ENCODE data around the gene TRIP12.

Gene TRIP12

DNA sequence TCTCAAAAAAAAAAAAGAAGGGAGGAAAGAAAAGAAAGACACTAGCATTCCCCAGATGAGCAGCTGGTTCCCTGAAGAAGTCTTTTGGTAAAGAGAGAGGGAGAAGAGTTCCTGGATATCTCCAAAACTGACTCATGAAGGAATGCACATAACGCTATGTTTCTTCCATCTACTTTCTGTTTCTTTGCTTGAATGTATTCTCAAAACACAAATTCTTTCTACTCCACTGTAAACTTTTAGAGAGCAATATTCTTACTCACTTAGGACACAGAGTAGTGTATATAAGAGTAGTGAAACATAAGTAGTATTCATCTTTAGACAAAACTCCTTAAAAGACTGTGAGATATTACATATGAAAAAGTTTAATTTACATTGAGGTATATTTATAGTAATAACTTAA lies 64.2 kb downstream of the TRIP12 start:
- TF ChIP-seq, protein P1, sequence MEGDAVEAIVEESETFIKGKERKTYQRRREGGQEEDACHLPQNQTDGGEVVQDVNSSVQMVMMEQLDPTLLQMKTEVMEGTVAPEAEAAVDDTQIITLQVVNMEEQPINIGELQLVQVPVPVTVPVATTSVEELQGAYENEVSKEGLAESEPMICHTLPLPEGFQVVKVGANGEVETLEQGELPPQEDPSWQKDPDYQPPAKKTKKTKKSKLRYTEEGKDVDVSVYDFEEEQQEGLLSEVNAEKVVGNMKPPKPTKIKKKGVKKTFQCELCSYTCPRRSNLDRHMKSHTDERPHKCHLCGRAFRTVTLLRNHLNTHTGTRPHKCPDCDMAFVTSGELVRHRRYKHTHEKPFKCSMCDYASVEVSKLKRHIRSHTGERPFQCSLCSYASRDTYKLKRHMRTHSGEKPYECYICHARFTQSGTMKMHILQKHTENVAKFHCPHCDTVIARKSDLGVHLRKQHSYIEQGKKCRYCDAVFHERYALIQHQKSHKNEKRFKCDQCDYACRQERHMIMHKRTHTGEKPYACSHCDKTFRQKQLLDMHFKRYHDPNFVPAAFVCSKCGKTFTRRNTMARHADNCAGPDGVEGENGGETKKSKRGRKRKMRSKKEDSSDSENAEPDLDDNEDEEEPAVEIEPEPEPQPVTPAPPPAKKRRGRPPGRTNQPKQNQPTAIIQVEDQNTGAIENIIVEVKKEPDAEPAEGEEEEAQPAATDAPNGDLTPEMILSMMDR (conservative IDR thresholded peaks at IDR 0.05; ENCODE audit: low read length) = no peak
- no peak for TF ChIP-seq EZH2phosphoT487 (IDR thresholded peaks at IDR 0.05; ENCODE audit: borderline replicate concordance)
- Histone ChIP-seq H3K79me2 (ENCODE audit: insufficient read depth, low read length) (peaks cover 31% of the 10 kb centered on the region), H3K4me1 (ENCODE audit: insufficient read depth, low read length, poor library complexity, severe bottlenecking) (peaks cover 3% of the 10 kb centered on the region), H2AFZ (ENCODE audit: low read length) (no peak overlapping the region), H3K36me3 (ENCODE audit: insufficient read depth, low read length) (peaks cover 60% of the 10 kb centered on the region), H3K9me2 (replicated peaks; ENCODE audit: low read depth, low read length) (no peaks in the 10 kb centered on the region), H3K4me3 (ENCODE audit: low read length, poor library complexity, severe bottlenecking) (no peak overlapping the region), H3K4me2 (ENCODE audit: low read depth, low read length, poor library complexity, severe bottlenecking) (no peak overlapping the region), H3K9ac (ENCODE audit: low read depth, low read length, poor library complexity, severe bottlenecking) (no peak overlapping the region), H3F3A (ENCODE audit: low read depth) (0 out of 2 replicates have a peak, but pooled peaks cover 2% of the 10 kb centered on the region), H4K20me1 (ENCODE audit: insufficient read depth, low read length, poor library complexity, severe bottlenecking) (peaks cover 44% of the 10 kb centered on the region), H3K9me3 (ENCODE audit: insufficient read depth, low read depth, low read length) (no peaks in the 10 kb centered on the region), H3K27me3 (ENCODE audit: insufficient read depth, low read length, poor library complexity, severe bottlenecking) (no peaks in the 10 kb centered on the region)

DNA sequence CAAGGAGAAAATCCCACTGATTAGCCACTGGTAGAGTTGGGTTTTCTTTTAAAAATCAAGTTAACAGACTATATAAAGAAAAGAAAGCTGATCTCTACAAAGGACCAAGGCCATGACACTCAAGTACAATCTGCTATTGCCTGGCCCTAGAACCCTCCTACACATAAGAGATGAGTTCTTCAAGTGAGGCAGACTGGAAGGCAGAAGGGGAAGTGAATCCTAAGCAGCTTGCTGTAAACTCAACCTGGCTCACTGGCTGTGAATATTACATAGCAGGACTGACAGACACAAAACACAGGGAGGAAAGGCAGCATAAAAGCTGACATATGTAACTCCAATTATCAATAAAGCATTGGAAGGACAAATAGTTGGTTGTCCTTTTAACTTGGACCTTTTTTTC lies 65.4 kb downstream of the TRIP12 start:
- no peak for TF ChIP-seq EZH2phosphoT487 (IDR thresholded peaks at IDR 0.05; ENCODE audit: borderline replicate concordance)
- TF ChIP-seq, protein P1 (conservative IDR thresholded peaks at IDR 0.05; ENCODE audit: low read length) = no peak
- H3K9me2 ChIP-seq (replicated peaks; ENCODE audit: low read depth, low read length) = no peaks in the 10 kb centered on the region
- H2AFZ ChIP-seq (ENCODE audit: low read length) = no peak overlapping the region
- H3F3A ChIP-seq (ENCODE audit: low read depth) = 0 out of 2 replicates have a peak, but pooled peaks cover 2% of the 10 kb centered on the region
- H3K4me1 ChIP-seq (ENCODE audit: insufficient read depth, low read length, poor library complexity, severe bottlenecking) = peaks cover 10% of the 10 kb centered on the region
- H3K36me3 ChIP-seq (ENCODE audit: insufficient read depth, low read length) = peaks cover 60% of the 10 kb centered on the region
- H3K9me3 ChIP-seq (ENCODE audit: insufficient read depth, low read depth, low read length) = no peaks in the 10 kb centered on the region
- H3K79me2 ChIP-seq (ENCODE audit: insufficient read depth, low read length) = peaks cover 20% of the 10 kb centered on the region
- no peak overlapping the region for H3K4me2 ChIP-seq (ENCODE audit: low read depth, low read length, poor library complexity, severe bottlenecking)
- no peaks in the 10 kb centered on the region for H3K27me3 ChIP-seq (ENCODE audit: insufficient read depth, low read length, poor library complexity, severe bottlenecking)
- no peak overlapping the region for H3K4me3 ChIP-seq (ENCODE audit: low read length, poor library complexity, severe bottlenecking)
- H3K9ac ChIP-seq (ENCODE audit: low read depth, low read length, poor library complexity, severe bottlenecking) = no peak overlapping the region
- peaks cover 41% of the 10 kb centered on the region for H4K20me1 ChIP-seq (ENCODE audit: insufficient read depth, low read length, poor library complexity, severe bottlenecking)

DNA sequence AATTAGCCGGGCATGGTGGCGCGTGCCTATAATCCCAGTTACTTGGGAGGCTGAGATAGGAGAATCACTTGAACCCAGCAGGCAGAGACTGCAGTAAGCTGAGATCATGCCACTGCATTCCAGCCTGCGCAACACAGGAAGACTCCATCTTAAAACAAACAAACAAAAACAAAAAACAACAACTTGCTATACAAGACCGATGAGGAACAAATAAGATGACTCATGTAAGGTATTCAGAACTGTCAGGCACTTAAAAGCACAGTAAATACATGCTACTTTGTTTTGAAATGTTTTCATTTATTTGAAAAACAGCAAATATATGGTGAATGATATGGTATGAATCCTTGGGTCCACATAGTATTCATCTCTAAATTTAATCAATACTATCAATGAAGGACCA lies 66.7 kb downstream of the TRIP12 start:
- H4K20me1 ChIP-seq (ENCODE audit: insufficient read depth, low read length, poor library complexity, severe bottlenecking) = peaks cover 29% of the 10 kb centered on the region
- TF ChIP-seq, protein P1 (conservative IDR thresholded peaks at IDR 0.05; ENCODE audit: low read length) = no peak
- H3K36me3 ChIP-seq (ENCODE audit: insufficient read depth, low read length) = peaks cover 58% of the 10 kb centered on the region

More for the DNA sequence above, 66.7 kb downstream of the TRIP12 start:
- Histone ChIP-seq H3K79me2 (ENCODE audit: insufficient read depth, low read length) (peaks cover 16% of the 10 kb centered on the region; the same call in 1 of the 2 replicates), H3K4me1 (ENCODE audit: insufficient read depth, low read length, poor library complexity, severe bottlenecking) (peaks cover 10% of the 10 kb centered on the region), H3K9me2 (replicated peaks; ENCODE audit: low read depth, low read length) (no peaks in the 10 kb centered on the region), H3F3A (ENCODE audit: low read depth) (0 out of 2 replicates have a peak, but pooled peaks cover 2% of the 10 kb centered on the region), H3K27me3 (ENCODE audit: insufficient read depth, low read length, poor library complexity, severe bottlenecking) (no peaks in the 10 kb centered on the region), H2AFZ (ENCODE audit: low read length) (no peak overlapping the region), H3K4me3 (ENCODE audit: low read length, poor library complexity, severe bottlenecking) (no peak overlapping the region), H3K9me3 (ENCODE audit: insufficient read depth, low read depth, low read length) (no peaks in the 10 kb centered on the region), H3K4me2 (ENCODE audit: low read depth, low read length, poor library complexity, severe bottlenecking) (no peak overlapping the region), H3K9ac (ENCODE audit: low read depth, low read length, poor library complexity, severe bottlenecking) (no peak overlapping the region)

Data from Loucy (cell line).